Fibroblast of lung (primary cell): ENCODE data around the gene DNAJC11.

Source experiments
- CTCF ChIP-seq, 2 donors: IDR thresholded peaks in 1 of 2; conservative IDR thresholded peaks in 1 of 2; 1 replicate in 1 of 2; 2 replicates in 1 of 2; pipeline ENCODE4 v1.5.1; 2011 to 2012; ENCODE audit warnings: low read length in 2 of 2, control low read depth in 1 of 2, inconsistent platforms in 1 of 2, low read depth in 1 of 2, mild to moderate bottlenecking in 1 of 2
- EZH2 ChIP-seq: IDR thresholded peaks from 2 replicates; pipeline ENCODE4 v1.5.1; 2012; ENCODE audit warnings: low read length, control low read depth, mild to moderate bottlenecking; ENCODE audit errors: missing control alignments

GRCh38 chr1:6612641-6613360, 88.8 kb downstream of the DNAJC11 start:
- TF ChIP-seq CTCF (conservative IDR thresholded peaks at IDR 0.05 in 1 of 2, IDR thresholded peaks at IDR 0.05 in 1 of 2; ENCODE audit: low read depth in 1 of 2, low read length in 2 of 2) (no peak), EZH2 (no peak)
